H1 (cell line): ENCODE data around the gene SPTBN1. TPM values are rescaled to one million over a fixed set of nuclear protein-coding genes. Genes with fewer than 3 reads are reported as not detected.

Experiments
- CTCF ChIA-PET: fragments of 300-600 bp; sonication (Branson Sonifier 250); formaldehyde crosslinking; loops from one replicate; lab custom pipeline; 2021; ENCODE audit not compliant: partially characterized antibody; lab: Charles Lee
- POLR2A ChIA-PET: fragments of 300-600 bp; sonication (Branson Sonifier 250); formaldehyde crosslinking; loops from one replicate; lab custom pipeline; 2021; ENCODE audit warnings: inconsistent platforms; ENCODE audit not compliant: partially characterized antibody; lab: Charles Lee
- DNase-seq, 2 experiments: peaks; one replicate each; pipeline versions ENCODE4 v3.0.0 to v3.0.0-alpha.2; 2010 to 2022; ENCODE audit warnings: low spot score in 2 of 2, low read depth in 1 of 2, mixed read lengths in 1 of 2
- FAIRE-seq: peaks from 2 replicates; lab custom pipeline; 2011; peaks lifted over from hg19 to GRCh38; lab: Jason Lieb, UNC
- H2AFZ ChIP-seq: 2 replicates; pipeline ENCODE4 v1.8.1; 2012; ENCODE audit warnings: low read length, inconsistent platforms
- H2AK5ac ChIP-seq: 2 replicates; pipeline ENCODE4 v1.6.1; 2013; ENCODE audit warnings: low read depth, low read length
- H2BK120ac ChIP-seq: replicated peaks from 2 replicates; pipeline ENCODE3; 2013; ENCODE audit warnings: low read depth, low read length, inconsistent platforms
- H2BK12ac ChIP-seq: 2 replicates; pipeline ENCODE4 v1.6.1; 2013; ENCODE audit warnings: low read depth, low read length
- H2BK15ac ChIP-seq: 2 replicates; pipeline ENCODE4 v1.6.1; 2013; ENCODE audit warnings: low read length
- H2BK20ac ChIP-seq: 2 replicates; pipeline ENCODE4 v1.6.1; 2013; ENCODE audit warnings: low read length
- H2BK5ac ChIP-seq: 2 replicates; pipeline ENCODE4 v1.6.1; 2013; ENCODE audit warnings: low read depth, low read length
- H3K14ac ChIP-seq: 2 replicates; pipeline ENCODE4 v1.6.1; 2013; ENCODE audit warnings: inconsistent platforms; ENCODE audit not compliant: insufficient read length
- H3K18ac ChIP-seq: 2 replicates; pipeline ENCODE4 v1.6.1; 2013; ENCODE audit warnings: low read length; ENCODE audit errors: extremely low read depth
- H3K23ac ChIP-seq: 2 replicates; pipeline ENCODE4 v1.6.1; 2013; ENCODE audit warnings: inconsistent platforms; ENCODE audit not compliant: insufficient read length
- H3K23me2 ChIP-seq: 2 replicates; pipeline ENCODE4 v1.6.1; 2013; ENCODE audit warnings: low read depth, low read length
- H3K27ac ChIP-seq: 2 replicates; pipeline ENCODE4 v1.6.1; 2011; ENCODE audit warnings: low read depth, low read length, inconsistent platforms
- H3K27me3 ChIP-seq, 4 experiments: replicated peaks in 1 of 4; 1 replicate in 1 of 4; 2 replicates in 3 of 4; pipeline versions ENCODE4 v1.6.1 to v1.8.1; 2011 to 2013; ENCODE audit warnings: low read length in 3 of 4, mild to moderate bottlenecking in 3 of 4, inconsistent platforms in 2 of 4, mixed read lengths in 2 of 4, moderate library complexity in 1 of 4; ENCODE audit not compliant: control insufficient read depth in 3 of 4, insufficient read depth in 3 of 4; ENCODE audit errors: extremely low read depth in 1 of 4
- H3K36me3 ChIP-seq, 4 experiments: 2 replicates each; pipeline versions ENCODE4 v1.6.1 to v1.8.1; 2011 to 2013; ENCODE audit warnings: mild to moderate bottlenecking in 4 of 4, low read length in 3 of 4, moderate library complexity in 2 of 4, control low read depth in 1 of 4, inconsistent platforms in 1 of 4; ENCODE audit not compliant: insufficient read depth in 4 of 4, control insufficient read depth in 2 of 4
- H3K4ac ChIP-seq: replicated peaks from 2 replicates; pipeline ENCODE3; 2013; ENCODE audit warnings: low read length, low read depth, mixed read lengths, inconsistent platforms; ENCODE audit not compliant: insufficient read length
- H3K4me1 ChIP-seq, 4 experiments: replicated peaks in 1 of 4; 1 replicate in 1 of 4; 2 replicates in 3 of 4; pipeline versions ENCODE4 v1.6.1 to v1.8.1; 2011 to 2013; ENCODE audit warnings: low read length in 3 of 4, inconsistent platforms in 2 of 4, mixed read lengths in 1 of 4; ENCODE audit not compliant: insufficient read depth in 4 of 4, control insufficient read depth in 3 of 4
- H3K4me2 ChIP-seq, 2 experiments: 2 replicates each; pipeline versions ENCODE4 v1.6.1 to v1.8.1; 2011 to 2013; ENCODE audit warnings: low read depth in 2 of 2, low read length in 2 of 2, control low read depth in 1 of 2, inconsistent platforms in 1 of 2, mild to moderate bottlenecking in 1 of 2; ENCODE audit not compliant: insufficient read depth in 1 of 2
- H3K4me3 ChIP-seq, 4 experiments: fragments of 200-600, 300-600 bp in 1 of 4; sonication (generic), shearing (Covaris generic), sonication (Bioruptor Twin) in 1 of 4; 2 replicates each; pipeline versions ENCODE4 v1.5.1 to v1.8.1; 2011 to 2016; ENCODE audit warnings: low read length in 4 of 4, low read depth in 3 of 4, control low read depth in 2 of 4, inconsistent platforms in 2 of 4, mild to moderate bottlenecking in 2 of 4, mixed read lengths in 1 of 4, moderate library complexity in 1 of 4; ENCODE audit not compliant: insufficient read depth in 2 of 4; ENCODE audit errors: extremely low read depth in 1 of 4
- H3K56ac ChIP-seq: replicated peaks from 2 replicates; pipeline ENCODE3; 2013; ENCODE audit warnings: low read depth, mild to moderate bottlenecking, mixed read lengths, low read length, inconsistent platforms; ENCODE audit not compliant: insufficient read length
- H3K79me1 ChIP-seq: 2 replicates; pipeline ENCODE4 v1.6.1; 2013; ENCODE audit warnings: low read depth, low read length, control low read depth
- H3K79me2 ChIP-seq, 2 experiments: 2 replicates each; pipeline versions ENCODE4 v1.6.1 to v1.8.1; 2012 to 2013; ENCODE audit warnings: low read length in 2 of 2, mild to moderate bottlenecking in 2 of 2, inconsistent platforms in 1 of 2; ENCODE audit not compliant: insufficient read depth in 2 of 2, control insufficient read depth in 1 of 2
- H3K9ac ChIP-seq, 4 experiments: replicated peaks in 1 of 4; 1 replicate in 1 of 4; 2 replicates in 3 of 4; pipeline versions ENCODE4 v1.6.1 to v1.8.1; 2011 to 2013; ENCODE audit warnings: low read depth in 3 of 4, low read length in 3 of 4, control low read depth in 2 of 4, mild to moderate bottlenecking in 2 of 4, moderate library complexity in 2 of 4, inconsistent platforms in 1 of 4; ENCODE audit errors: extremely low read depth in 1 of 4
- H3K9me3 ChIP-seq, 2 experiments: 2 replicates each; pipeline versions ENCODE4 v1.6.1 to v1.8.1; 2012 to 2013; ENCODE audit warnings: mild to moderate bottlenecking in 2 of 2, moderate library complexity in 2 of 2, control low read depth in 1 of 2, inconsistent platforms in 1 of 2, low read depth in 1 of 2, low read length in 1 of 2, mixed read lengths in 1 of 2; ENCODE audit not compliant: insufficient read depth in 2 of 2
- H4K20me1 ChIP-seq, 2 experiments: replicated peaks in 1 of 2; 2 replicates each; pipeline versions ENCODE3 to v1.8.1; 2011 to 2013; ENCODE audit warnings: inconsistent platforms in 2 of 2, low read length in 2 of 2, mild to moderate bottlenecking in 1 of 2; ENCODE audit not compliant: insufficient read depth in 2 of 2, control insufficient read depth in 1 of 2
- H4K5ac ChIP-seq: 2 replicates; pipeline ENCODE4 v1.6.1; 2013; ENCODE audit warnings: low read length, low read depth, mixed read lengths, inconsistent platforms; ENCODE audit not compliant: insufficient read length
- H4K8ac ChIP-seq: 2 replicates; pipeline ENCODE4 v1.8.0; 2013; ENCODE audit warnings: mild to moderate bottlenecking, moderate library complexity, low read length, inconsistent platforms; ENCODE audit not compliant: insufficient read depth; ENCODE audit errors: extremely low read depth
- H4K91ac ChIP-seq: replicated peaks from 2 replicates; pipeline ENCODE3; 2013; ENCODE audit warnings: low read length, mixed read lengths, inconsistent platforms; ENCODE audit not compliant: insufficient read length
- ATF2 ChIP-seq: IDR thresholded peaks from 2 replicates; pipeline ENCODE4 v1.6.1; 2012; ENCODE audit warnings: low read length, inconsistent platforms
- BACH1 ChIP-seq: IDR thresholded peaks from 2 replicates; pipeline ENCODE4 v1.6.1; 2012; ENCODE audit warnings: low read length, improper control_type of control experiment
- CHD2 ChIP-seq: IDR thresholded peaks from 2 replicates; pipeline ENCODE4 v1.6.1; 2012; ENCODE audit warnings: low read length, improper control_type of control experiment
- CREB1 ChIP-seq: IDR thresholded peaks from 2 replicates; pipeline ENCODE4 v1.6.1; 2012; ENCODE audit warnings: inconsistent platforms
- FOSL1 ChIP-seq: IDR thresholded peaks from 2 replicates; pipeline ENCODE4 v1.6.1; 2011; ENCODE audit warnings: mild to moderate bottlenecking, low read depth, low read length, moderate library complexity; ENCODE audit not compliant: insufficient read depth
- POLR2A ChIP-seq, 2 experiments: IDR thresholded peaks; 1 replicate in 1 of 2; 2 replicates in 1 of 2; pipeline ENCODE4 v1.6.1; 2011; ENCODE audit warnings: low read depth in 2 of 2, low read length in 2 of 2, mild to moderate bottlenecking in 2 of 2; ENCODE audit errors: control extremely low read depth in 1 of 2
- POLR2AphosphoS5 ChIP-seq: IDR thresholded peaks from 2 replicates; pipeline ENCODE4 v1.6.1; 2011; ENCODE audit warnings: low read depth, low read length
- RAD21 ChIP-seq, 2 experiments: IDR thresholded peaks in 1 of 2; conservative IDR thresholded peaks in 1 of 2; 2 replicates each; pipeline ENCODE4 v1.6.1; 2011; ENCODE audit warnings: low read depth in 2 of 2, low read length in 2 of 2, improper control_type of control experiment in 1 of 2, inconsistent platforms in 1 of 2, mild to moderate bottlenecking in 1 of 2, moderate library complexity in 1 of 2
- SAP30 ChIP-seq: fragments of 300-600 bp; sonication (generic); IDR thresholded peaks from 2 replicates; pipeline ENCODE4 v1.7.1; 2012; ENCODE audit warnings: low read length, moderate library complexity, mild to moderate bottlenecking, inconsistent platforms; ENCODE audit not compliant: insufficient read depth, insufficient replicate concordance
- TBP ChIP-seq: IDR thresholded peaks from 2 replicates; pipeline ENCODE4 v1.6.1; 2011; ENCODE audit warnings: low read depth, low read length, improper control_type of control experiment
- WGBS, 2 experiments: shearing (Covaris generic) in 1 of 2; methylation state at CpG; one replicate each; pipeline versions ENCODE4 v1.1.6 to v1.1.7; 2013 to 2015; ENCODE audit warnings: low lambda C conversion rate in 2 of 2, mixed read lengths in 2 of 2, inconsistent platforms in 1 of 2, low coverage in 1 of 2, missing lambda C conversion rate in 1 of 2; ENCODE audit not compliant: insufficient replicate concordance in 2 of 2, insufficient coverage in 1 of 2, insufficient read length in 1 of 2; ENCODE audit errors: extremely low coverage in 1 of 2, missing lambda C conversion rate in 1 of 2; 5-methylcytosine and 5-hydroxymethylcytosine counted together
- polyA plus RNA-seq, 7 experiments: library from polyadenylated mRNA; depleted of rRNA in 3 of 7; stranded (reverse) in 5 of 7; unstranded in 2 of 7; fragments of >200 nt in 5 of 7; fragments of 200-250 nt in 2 of 7; gene quantifications; 1 replicate in 5 of 7; 2 replicates in 1 of 7; 4 replicates in 1 of 7; pipeline versions ENCODE4 v1.2.1 to v1.2.3, GENCODE V29; 2011 to 2013; ENCODE audit warnings: missing spikeins in 2 of 7, mixed read lengths in 2 of 7
- total RNA-seq: library from RNA; stranded (reverse); fragmentation: NEBNext Ultra II Directional; extraction: Animal tissue kit (Norgen Biotek cat#: 25700); gene quantifications from 2 replicates; pipeline ENCODE4 v1.2.1, GENCODE V29; 2021

Gene SPTBN1
- total and polyA plus RNA-seq, 2 of the 8 experiments (the other 6 are each of a cell fraction or from before 2014, with no cell fraction given), result 31.8 to 180 TPM

- Histone ChIP-seq H3K79me2 (no peaks in the 10 kb centered on the region), H3K4ac (no peak overlapping the region), H3K56ac (no peak overlapping the region), H3K9ac (no peak overlapping the region), H2BK12ac (no peak overlapping the region), H3K4me1 (peaks cover 0 to 3% (median 0%) of the 10 kb centered on the region in 4 experiments; a peak in 3 of 7 replicates), H2BK120ac (no peak overlapping the region), H3K14ac (no peak overlapping the region), H3K23ac (no peak overlapping the region), H3K36me3 (peaks cover 16 to 46% (median 36%) of the 10 kb centered on the region in 4 experiments), H2AFZ (no peak overlapping the region), H3K4me2 (no peak overlapping the region), H4K91ac (no peak overlapping the region), H2BK20ac (no peak overlapping the region), H3K27ac (no peak overlapping the region), H3K27me3 (no peaks in the 10 kb centered on the region), H2BK15ac (no peak overlapping the region), H2AK5ac (no peak overlapping the region), H4K8ac (no peak overlapping the region), H3K23me2 (no peaks in the 10 kb centered on the region), H3K9me3 (no peaks in the 10 kb centered on the region), H3K79me1 (no peaks in the 10 kb centered on the region), H4K20me1 (peaks cover 0 to 2% of the 10 kb centered on the region in 2 experiments), H4K5ac (no peak overlapping the region), H2BK5ac (no peak overlapping the region), H3K18ac (no peak overlapping the region), H3K4me3 (no peak overlapping the region)
- DNase-seq, result no peak
- ChIA-PET CTCF (interaction anchor here (0.7 kb wide), 1 partner anchor 36 kb away, joined by 4 read pairs; no protein-coding TSS in a partner anchor), POLR2A (interaction anchor here (0.6 kb wide), 2 partner anchors 12 to 324 kb away, joined by 3 read pairs; no protein-coding TSS in a partner anchor)
- no peak for FAIRE-seq
- TF ChIP-seq RAD21 (IDR thresholded peaks at IDR 0.05 in 1 of 2, conservative IDR thresholded peaks at IDR 0.05 in 1 of 2; ENCODE audit: low read depth in 2 of 2, low read length in 2 of 2), result no peak
- TF ChIP-seq BACH1, result no peak
- no peak for TF ChIP-seq TBP
- TF ChIP-seq POLR2AphosphoS5, result no peak
- no peak for TF ChIP-seq CREB1
- TF ChIP-seq POLR2A (IDR thresholded peaks at IDR 0.05; ENCODE audit: control extremely low read depth in 1 of 2, low read depth in 2 of 2, low read length in 2 of 2), result no peak
- no peak for TF ChIP-seq CHD2
- TF ChIP-seq ATF2, result no peak
- no peak for TF ChIP-seq FOSL1
- TF ChIP-seq SAP30, result no peak
- WGBS, 2 experiments, result 95% methylated on average over 3 of the region's 3 CpGs; no CpG with 5 or more reads in 1 of the 2 experiments
Observed at GRCh38 chr2:54671010-54671409, 214.9 kb downstream of the SPTBN1 start.
